ENCODE measurements around the gene CCRL2. TPM values are rescaled to one million over a fixed set of nuclear protein-coding genes. Genes with fewer than 3 reads are reported as not detected.
"Not testable (repeated sequence)": the region's sequence is repeated elsewhere in the genome, so short reads cannot be mapped to it uniquely, and the experiment has no call there.

CCRL2 gene
- total RNA-seq, 4 donors from 2014 or later = 0.33 to 1.5 (median 0.81) TPM

- Histone ChIP-seq H3K27ac (no peak overlapping the region), H3K27me3 (no peaks in the 10 kb centered on the region), H3K9me3 (no peaks in the 10 kb centered on the region), H3K4me3 (replicated peaks in 1 of 3) (no peak overlapping the region), H3K4me1 (peaks cover 12 to 35% of the 10 kb centered on the region in 2 donors), H3K36me3 (no peaks in the 10 kb centered on the region)
- WGBS, 2 donors = 70 to 73% methylated on average over 3 of the region's 3 CpGs
- TF ChIP-seq CTCF (IDR thresholded peaks at IDR 0.05) = no peak
- TF ChIP-seq POLR2A (IDR thresholded peaks at IDR 0.05) = no peak
- DNase-seq = no peak
- intact Hi-C loops (cut with DNase I) = no loop called here
These were observed 25.4 kb upstream of the CCRL2 start for GRCh38 chr3:46381625-46382024.

- peak overlapping the region in 1 of 3 donors; percentile 32 for H3K27ac ChIP-seq
- 50 to 57% methylated on average over 6 of the region's 6 CpGs for WGBS, 2 donors
- DNase-seq = peak; percentile 40 to 41
- no peaks in the 10 kb centered on the region for H3K9me3 ChIP-seq
- no peaks in the 10 kb centered on the region for H3K36me3 ChIP-seq
- H3K4me1 ChIP-seq = peaks cover 12 to 37% of the 10 kb centered on the region in 2 donors
- intact Hi-C loops (cut with DNase I) = no loop called here
- H3K27me3 ChIP-seq = no peaks in the 10 kb centered on the region
- no peak overlapping the region for H3K4me3 ChIP-seq (replicated peaks in 1 of 3)
- no peak for TF ChIP-seq POLR2A (IDR thresholded peaks at IDR 0.05)
- no peak for TF ChIP-seq CTCF (IDR thresholded peaks at IDR 0.05)
These were observed 23.7 kb upstream of the CCRL2 start for GRCh38 chr3:46383211-46383950.

- WGBS, 2 donors = 40 to 45% methylated on average over 5 of the region's 5 CpGs
- H3K4me1 ChIP-seq = peaks cover 16 to 42% of the 10 kb centered on the region in 2 donors
- no peaks in the 10 kb centered on the region for H3K27me3 ChIP-seq
- no peaks in the 10 kb centered on the region for H3K36me3 ChIP-seq
- no peaks in the 10 kb centered on the region for H3K9me3 ChIP-seq
- H3K27ac ChIP-seq = peak overlapping the region in 1 of 3 donors; percentile 32
- H3K4me3 ChIP-seq (replicated peaks in 1 of 3) = no peak overlapping the region
- intact Hi-C loops (cut with DNase I) = no loop called here
- TF ChIP-seq CTCF (IDR thresholded peaks at IDR 0.05) (no peak), POLR2A (IDR thresholded peaks at IDR 0.05) (no peak)
- DNase-seq = peak; percentile 28 to 33
These were observed 23.1 kb upstream of the CCRL2 start for GRCh38 chr3:46383951-46384330.

GRCh38 chr3:46386205-46386604, 20.9 kb upstream of the CCRL2 start:
- peak in 1 of 2 donors; percentile 5 for DNase-seq
- Histone ChIP-seq H3K36me3 (no peaks in the 10 kb centered on the region), H3K4me1 (peaks cover 9 to 33% of the 10 kb centered on the region in 2 donors), H3K27ac (no peak overlapping the region), H3K27me3 (no peaks in the 10 kb centered on the region), H3K9me3 (no peaks in the 10 kb centered on the region), H3K4me3 (replicated peaks in 1 of 3) (no peak overlapping the region)
- 54 to 67% methylated on average over 4 of the region's 4 CpGs for WGBS, 2 donors
- TF ChIP-seq CTCF (IDR thresholded peaks at IDR 0.05) (no peak), POLR2A (IDR thresholded peaks at IDR 0.05) (no peak)
- intact Hi-C loops (cut with DNase I) = no loop called here

- WGBS, 2 donors = 91 to 92% methylated on average over 4 of the region's 4 CpGs
- intact Hi-C loops (cut with DNase I); H3K36me3 ChIP-seq: not testable (repeated sequence)
These were observed 18.2 kb upstream of the CCRL2 start for GRCh38 chr3:46388847-46389246.

More at GRCh38 chr3:46388847-46389246, 18.2 kb upstream of the CCRL2 start:
- H3K4me1 ChIP-seq = peaks cover 6 to 22% of the 10 kb centered on the region in 2 donors
- H3K27ac ChIP-seq = peak overlapping the region in 2 of 3 donors; percentile 36 to 40
- H3K9me3 ChIP-seq; H3K4me3 ChIP-seq (replicated peaks in 1 of 3); H3K27me3 ChIP-seq; DNase-seq: not testable (repeated sequence)

Measured in thyroid gland (tissue), 4 donors.